ENCODE measurements around the gene CPT1B. TPM values are rescaled to one million over a fixed set of nuclear protein-coding genes. Genes with fewer than 3 reads are reported as not detected.

CPT1B gene
- total and polyA plus RNA-seq, 5 donors from 2014 or later = 0.25 to 71.8 (median 0.52) TPM; not detected in 1

- Histone ChIP-seq H3K4me3 (ENCODE audit: low read depth, low read length) (no peak overlapping the region), H3K9me3 (ENCODE audit: control insufficient read depth in 2 of 2, low read length in 2 of 2) (no peaks in the 10 kb centered on the region), H3K4me1 (ENCODE audit: control insufficient read depth, insufficient read depth, low read length, poor library complexity, severe bottlenecking) (no peaks in the 10 kb centered on the region), H3K27me3 (ENCODE audit: control insufficient read depth, insufficient read depth, low read length) (no peaks in the 10 kb centered on the region), H3K36me3 (ENCODE audit: control insufficient read depth, insufficient read depth, low read length) (no peaks in the 10 kb centered on the region), H3K27ac (ENCODE audit: insufficient read depth, low read length, poor library complexity, severe bottlenecking) (no peak overlapping the region)
- Mint-ChIP-seq H3K9me3 (no peaks in the 10 kb centered on the region), H3K4me1 (peaks cover 0 to 10% (median 2%) of the 10 kb centered on the region in 4 donors), H3K27me3 (peaks cover 52% of the 10 kb centered on the region), H3K36me3 (no peaks in the 10 kb centered on the region), H3K4me3 (peak overlapping the region in 1 of 4 donors; percentile 1), H3K27ac (no peak overlapping the region)
- ATAC-seq (ENCODE audit: low read depth in 2 of 2) = peak in 1 of 2 donors; percentile 45
- no peak for DNase-seq
Observed at GRCh38 chr22:50612528-50613221, 34.4 kb upstream of the CPT1B start.

DNA sequence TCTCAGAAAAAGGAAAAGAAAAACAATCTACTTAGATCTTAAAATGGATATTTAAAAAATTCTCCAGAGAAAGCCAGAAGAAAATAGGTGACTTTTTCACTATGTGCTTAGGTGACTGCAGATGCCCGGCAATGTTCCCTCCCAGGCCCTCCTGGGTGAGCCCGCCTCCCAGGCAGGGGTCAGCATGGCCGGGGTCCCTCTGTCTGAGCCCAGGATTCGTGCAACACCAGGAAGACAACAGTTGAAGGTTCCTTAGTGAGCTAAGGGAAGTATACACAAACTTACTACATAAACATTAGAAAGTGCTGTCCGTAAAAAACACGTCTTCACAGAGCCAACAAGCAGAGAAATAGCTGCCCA lies 33.9 kb upstream of the CPT1B start:
- no peaks in the 10 kb centered on the region for H3K9me3 Mint-ChIP-seq
- Histone ChIP-seq H3K36me3 (ENCODE audit: control insufficient read depth, insufficient read depth, low read length) (no peaks in the 10 kb centered on the region), H3K4me3 (ENCODE audit: low read depth, low read length) (no peak overlapping the region), H3K4me1 (ENCODE audit: control insufficient read depth, insufficient read depth, low read length, poor library complexity, severe bottlenecking) (no peaks in the 10 kb centered on the region), H3K9me3 (ENCODE audit: control insufficient read depth in 2 of 2, low read length in 2 of 2) (no peaks in the 10 kb centered on the region), H3K27me3 (ENCODE audit: control insufficient read depth, insufficient read depth, low read length) (no peaks in the 10 kb centered on the region), H3K27ac (ENCODE audit: insufficient read depth, low read length, poor library complexity, severe bottlenecking) (no peak overlapping the region)
- no peak for DNase-seq
- H3K27me3 Mint-ChIP-seq = peaks cover 52% of the 10 kb centered on the region
- ATAC-seq (ENCODE audit: low read depth in 2 of 2) = no peak
- H3K36me3 Mint-ChIP-seq = no peaks in the 10 kb centered on the region
- H3K4me3 Mint-ChIP-seq = peak overlapping the region in 1 of 4 donors; percentile 1
- H3K27ac Mint-ChIP-seq = no peak overlapping the region
- H3K4me1 Mint-ChIP-seq = peaks cover 0 to 10% (median 2%) of the 10 kb centered on the region in 4 donors

DNA sequence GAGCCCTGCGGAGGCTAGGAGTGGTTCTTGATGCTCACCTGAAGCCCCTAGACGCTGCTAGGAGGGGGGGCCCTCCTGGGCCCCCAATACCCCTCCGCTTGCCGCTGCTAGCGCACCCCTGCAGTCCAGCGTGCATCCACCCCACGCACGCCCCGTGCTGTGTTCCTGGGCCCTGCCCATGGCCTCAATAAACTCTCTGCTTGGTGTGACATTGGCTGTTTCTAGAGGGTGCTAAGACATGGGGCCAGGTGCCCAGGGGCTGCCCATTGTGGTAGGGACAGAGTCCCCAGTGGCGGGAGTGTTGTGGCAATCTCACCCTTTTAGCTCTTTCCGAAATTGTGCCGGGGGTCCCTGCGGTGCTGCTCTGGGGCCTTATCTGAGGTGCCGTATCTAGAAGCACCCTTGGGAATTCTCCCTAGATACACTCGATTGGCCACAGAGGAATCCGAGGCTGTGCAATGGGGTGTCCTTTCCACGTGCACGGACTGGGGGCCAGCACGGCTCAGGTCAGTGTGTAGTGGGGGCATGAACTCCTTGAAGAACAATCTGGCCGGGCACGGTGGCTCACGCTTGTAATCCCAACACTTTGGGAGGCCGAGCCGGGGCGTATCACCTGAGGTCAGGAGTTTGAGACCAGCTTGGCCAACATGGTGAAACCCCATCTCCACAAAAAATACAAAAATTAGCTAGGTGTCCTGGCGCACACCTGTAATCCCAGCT lies 33.3 kb upstream of the CPT1B start:
- no peaks in the 10 kb centered on the region for H3K36me3 ChIP-seq (ENCODE audit: control insufficient read depth, insufficient read depth, low read length)
- H3K4me3 ChIP-seq (ENCODE audit: low read depth, low read length) = no peak overlapping the region
- peaks cover 53% of the 10 kb centered on the region for H3K27me3 Mint-ChIP-seq

GRCh38 chr22:50610581-50610980 lies 32.4 kb upstream of the CPT1B start:
- Histone ChIP-seq H3K27me3 (ENCODE audit: control insufficient read depth, insufficient read depth, low read length) (no peaks in the 10 kb centered on the region), H3K4me1 (ENCODE audit: control insufficient read depth, insufficient read depth, low read length, poor library complexity, severe bottlenecking) (no peaks in the 10 kb centered on the region), H3K27ac (ENCODE audit: insufficient read depth, low read length, poor library complexity, severe bottlenecking) (no peak overlapping the region), H3K36me3 (ENCODE audit: control insufficient read depth, insufficient read depth, low read length) (no peaks in the 10 kb centered on the region), H3K9me3 (ENCODE audit: control insufficient read depth in 2 of 2, low read length in 2 of 2) (no peaks in the 10 kb centered on the region), H3K4me3 (ENCODE audit: low read depth, low read length) (no peak overlapping the region)
- Mint-ChIP-seq H3K27me3 (peaks cover 53% of the 10 kb centered on the region), H3K4me1 (peaks cover 0 to 10% (median 2%) of the 10 kb centered on the region in 4 donors), H3K9me3 (no peaks in the 10 kb centered on the region), H3K4me3 (no peak overlapping the region), H3K27ac (no peak overlapping the region), H3K36me3 (no peaks in the 10 kb centered on the region)
- ATAC-seq (ENCODE audit: low read depth in 2 of 2) = no peak
- DNase-seq = no peak

More for the DNA sequence above, 33.3 kb upstream of the CPT1B start:
- Histone ChIP-seq H3K9me3 (ENCODE audit: control insufficient read depth in 2 of 2, low read length in 2 of 2) (no peaks in the 10 kb centered on the region), H3K27me3 (ENCODE audit: control insufficient read depth, insufficient read depth, low read length) (no peaks in the 10 kb centered on the region), H3K27ac (ENCODE audit: insufficient read depth, low read length, poor library complexity, severe bottlenecking) (no peak overlapping the region), H3K4me1 (ENCODE audit: control insufficient read depth, insufficient read depth, low read length, poor library complexity, severe bottlenecking) (no peaks in the 10 kb centered on the region)
- ATAC-seq (ENCODE audit: low read depth in 2 of 2) = no peak
- no peak overlapping the region for H3K27ac Mint-ChIP-seq
- no peak for DNase-seq
- no peaks in the 10 kb centered on the region for H3K9me3 Mint-ChIP-seq
- no peak overlapping the region for H3K4me3 Mint-ChIP-seq
- no peaks in the 10 kb centered on the region for H3K36me3 Mint-ChIP-seq
- H3K4me1 Mint-ChIP-seq = peaks cover 0 to 10% (median 2%) of the 10 kb centered on the region in 4 donors

DNA sequence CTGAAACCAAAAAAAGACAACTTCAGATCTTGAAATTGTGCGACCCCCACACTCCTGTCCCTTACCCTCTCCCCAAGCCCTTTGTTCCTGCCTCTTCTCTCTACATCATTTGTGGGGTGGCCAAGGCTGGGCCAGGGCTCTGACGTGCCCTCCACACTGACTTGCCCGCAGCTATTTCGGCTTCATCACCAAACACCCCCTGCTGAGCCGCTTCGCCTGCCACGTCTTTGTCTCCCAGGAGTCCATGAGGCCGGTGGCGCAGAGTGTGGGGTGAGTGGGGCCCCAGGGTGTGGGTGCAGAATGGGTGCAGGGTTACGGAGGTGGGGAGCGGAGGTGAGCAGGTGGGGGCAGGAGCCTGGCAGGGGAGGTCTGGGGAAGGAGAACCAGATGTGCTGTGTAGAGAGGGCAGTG lies 31.8 kb upstream of the CPT1B start:
- Mint-ChIP-seq H3K27ac (no peak overlapping the region), H3K9me3 (no peaks in the 10 kb centered on the region), H3K36me3 (no peaks in the 10 kb centered on the region), H3K4me1 (peaks cover 0 to 10% (median 2%) of the 10 kb centered on the region in 4 donors), H3K27me3 (peaks cover 51% of the 10 kb centered on the region), H3K4me3 (no peak overlapping the region)
- Histone ChIP-seq H3K27ac (ENCODE audit: insufficient read depth, low read length, poor library complexity, severe bottlenecking) (no peak overlapping the region), H3K4me1 (ENCODE audit: control insufficient read depth, insufficient read depth, low read length, poor library complexity, severe bottlenecking) (no peaks in the 10 kb centered on the region), H3K36me3 (ENCODE audit: control insufficient read depth, insufficient read depth, low read length) (no peaks in the 10 kb centered on the region), H3K27me3 (ENCODE audit: control insufficient read depth, insufficient read depth, low read length) (no peaks in the 10 kb centered on the region), H3K4me3 (ENCODE audit: low read depth, low read length) (no peak overlapping the region), H3K9me3 (ENCODE audit: control insufficient read depth in 2 of 2, low read length in 2 of 2) (no peaks in the 10 kb centered on the region)
- ATAC-seq (ENCODE audit: low read depth in 2 of 2) (no peak), DNase-seq (no peak)

DNA sequence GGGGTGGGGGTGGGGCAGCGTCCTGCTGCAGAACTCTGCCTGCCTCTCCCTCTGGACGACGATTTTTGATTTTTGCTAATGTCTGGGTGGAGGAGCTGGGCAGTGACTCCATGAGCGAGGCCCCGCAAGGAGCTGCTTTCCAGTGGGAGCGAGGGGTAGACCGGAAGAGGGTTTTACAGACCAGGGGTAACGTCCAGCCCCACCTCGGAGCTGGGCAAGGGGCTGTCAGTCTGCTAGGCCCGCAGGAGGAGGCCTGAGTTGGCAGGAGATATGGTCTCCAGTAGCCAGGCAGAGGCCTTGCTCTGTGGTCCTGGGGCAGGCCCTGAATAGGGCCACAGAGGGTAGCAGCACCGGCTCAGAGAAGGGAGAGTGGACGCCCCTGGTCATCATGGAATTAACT lies 31.4 kb upstream of the CPT1B start:
- no peak overlapping the region for H3K4me3 ChIP-seq (ENCODE audit: low read depth, low read length)
- H3K9me3 ChIP-seq (ENCODE audit: control insufficient read depth in 2 of 2, low read length in 2 of 2) = no peaks in the 10 kb centered on the region
- H3K27ac ChIP-seq (ENCODE audit: insufficient read depth, low read length, poor library complexity, severe bottlenecking) = no peak overlapping the region
- Mint-ChIP-seq H3K4me1 (peaks cover 0 to 10% (median 2%) of the 10 kb centered on the region in 4 donors), H3K4me3 (no peak overlapping the region), H3K27me3 (peaks cover 46% of the 10 kb centered on the region), H3K9me3 (no peaks in the 10 kb centered on the region), H3K36me3 (no peaks in the 10 kb centered on the region), H3K27ac (no peak overlapping the region)
- H3K36me3 ChIP-seq (ENCODE audit: control insufficient read depth, insufficient read depth, low read length) = no peaks in the 10 kb centered on the region
- DNase-seq = no peak
- ATAC-seq (ENCODE audit: low read depth in 2 of 2) = no peak
- H3K4me1 ChIP-seq (ENCODE audit: control insufficient read depth, insufficient read depth, low read length, poor library complexity, severe bottlenecking) = no peaks in the 10 kb centered on the region
- no peaks in the 10 kb centered on the region for H3K27me3 ChIP-seq (ENCODE audit: control insufficient read depth, insufficient read depth, low read length)

DNA sequence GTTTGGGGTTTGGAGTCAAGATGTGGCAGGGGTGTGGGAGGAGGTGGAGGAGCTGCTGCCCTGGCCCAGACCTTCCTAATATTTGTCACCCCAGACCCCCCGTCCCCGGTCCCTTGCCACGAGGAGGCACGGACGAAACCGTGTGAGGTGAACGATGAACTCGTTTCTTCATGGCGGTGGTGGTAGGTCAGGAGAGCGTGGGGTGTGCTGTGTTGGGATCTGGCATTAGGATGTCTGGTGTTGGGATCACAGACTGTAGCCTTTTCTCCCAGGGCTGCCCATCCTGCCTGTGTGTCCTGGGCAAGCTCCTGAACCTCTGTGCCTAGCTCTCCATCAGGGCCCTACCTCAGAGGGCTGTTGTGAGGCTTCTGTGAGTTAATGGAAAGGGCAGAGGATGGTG lies 30.8 kb upstream of the CPT1B start:
- Histone ChIP-seq H3K4me3 (ENCODE audit: low read depth, low read length) (no peak overlapping the region), H3K36me3 (ENCODE audit: control insufficient read depth, insufficient read depth, low read length) (no peaks in the 10 kb centered on the region), H3K27me3 (ENCODE audit: control insufficient read depth, insufficient read depth, low read length) (no peaks in the 10 kb centered on the region), H3K27ac (ENCODE audit: insufficient read depth, low read length, poor library complexity, severe bottlenecking) (no peak overlapping the region), H3K9me3 (ENCODE audit: control insufficient read depth in 2 of 2, low read length in 2 of 2) (no peaks in the 10 kb centered on the region), H3K4me1 (ENCODE audit: control insufficient read depth, insufficient read depth, low read length, poor library complexity, severe bottlenecking) (no peaks in the 10 kb centered on the region)
- H3K27me3 Mint-ChIP-seq = peaks cover 41% of the 10 kb centered on the region
- peaks cover 0 to 10% (median 2%) of the 10 kb centered on the region in 4 donors for H3K4me1 Mint-ChIP-seq
- no peak overlapping the region for H3K4me3 Mint-ChIP-seq
- ATAC-seq (ENCODE audit: low read depth in 2 of 2) (no peak), DNase-seq (no peak)
- H3K9me3 Mint-ChIP-seq = no peaks in the 10 kb centered on the region
- no peaks in the 10 kb centered on the region for H3K36me3 Mint-ChIP-seq
- H3K27ac Mint-ChIP-seq = no peak overlapping the region
